Measurements from ENCODE around the gene STARD5. TPM values are rescaled to one million over a fixed set of nuclear protein-coding genes. Genes with fewer than 3 reads are reported as not detected.

The STARD5 gene
- total RNA-seq, 1 experiment from 2014 or later: 2.3 TPM

DNA sequence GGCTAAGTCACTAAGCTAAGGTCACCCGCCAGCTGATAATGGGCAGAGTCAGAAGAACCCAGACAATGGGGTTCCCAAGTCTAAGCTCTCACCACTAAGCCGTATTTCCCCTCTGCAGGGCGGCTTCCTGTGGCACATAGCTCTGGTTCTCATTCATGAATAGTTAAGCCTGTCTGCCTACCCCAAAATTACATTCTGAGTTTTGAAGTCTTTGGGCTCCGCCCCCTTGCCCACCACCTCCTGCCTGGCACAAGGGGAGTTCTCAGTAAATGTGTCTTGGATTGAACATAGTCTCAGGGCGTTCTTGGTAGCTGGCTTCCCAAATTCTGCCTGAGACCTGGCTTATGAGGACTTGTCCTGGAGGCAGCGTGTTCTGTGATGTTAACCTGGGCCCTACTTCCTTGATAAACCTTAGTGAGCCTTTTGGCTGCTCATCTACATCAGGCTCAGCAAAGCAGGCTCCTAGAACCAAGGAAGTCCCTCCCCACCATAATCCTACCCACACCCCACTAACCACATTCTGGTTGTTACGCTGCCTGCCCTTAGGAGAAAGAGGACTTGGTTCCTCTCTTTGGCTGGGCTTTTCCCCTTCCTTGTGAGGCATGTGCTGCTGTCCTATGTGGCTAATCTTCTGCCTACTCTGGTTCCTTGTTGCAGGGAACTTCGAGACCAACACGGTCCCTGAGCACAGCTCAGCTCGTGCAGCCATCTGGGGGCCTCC, 54.9 kb downstream of the STARD5 start:
- no peak overlapping the region for H2BK5ac ChIP-seq (ENCODE audit: insufficient read length, low read length)
- Mint-ChIP-seq H3K27me3 (ENCODE audit: low read depth) (peaks cover 5% of the 10 kb centered on the region), H3K4me3 (no peak overlapping the region), H3K9me3 (no peaks in the 10 kb centered on the region), H3K4me1 (peaks cover 7 to 9% of the 10 kb centered on the region in 2 experiments), H3K36me3 (ENCODE audit: insufficient read depth in 1 of 3, low read depth in 3 of 3) (no peaks in the 10 kb centered on the region), H3K27ac (no peak overlapping the region)
- no peak overlapping the region for H3K23ac ChIP-seq (ENCODE audit: insufficient read length, low read depth, low read length)
- no peak overlapping the region for H3K4ac ChIP-seq (ENCODE audit: low read depth, low read length)
- no peaks in the 10 kb centered on the region for H3K79me1 ChIP-seq (ENCODE audit: insufficient read depth, low read depth, low read length, poor library complexity, severe bottlenecking)
- H4K8ac ChIP-seq (replicated peaks; ENCODE audit: insufficient read length, low read depth, low read length): no peak overlapping the region
- no peak overlapping the region for H2BK15ac ChIP-seq (ENCODE audit: low read depth, low read length)
- TF ChIP-seq, protein P1, sequence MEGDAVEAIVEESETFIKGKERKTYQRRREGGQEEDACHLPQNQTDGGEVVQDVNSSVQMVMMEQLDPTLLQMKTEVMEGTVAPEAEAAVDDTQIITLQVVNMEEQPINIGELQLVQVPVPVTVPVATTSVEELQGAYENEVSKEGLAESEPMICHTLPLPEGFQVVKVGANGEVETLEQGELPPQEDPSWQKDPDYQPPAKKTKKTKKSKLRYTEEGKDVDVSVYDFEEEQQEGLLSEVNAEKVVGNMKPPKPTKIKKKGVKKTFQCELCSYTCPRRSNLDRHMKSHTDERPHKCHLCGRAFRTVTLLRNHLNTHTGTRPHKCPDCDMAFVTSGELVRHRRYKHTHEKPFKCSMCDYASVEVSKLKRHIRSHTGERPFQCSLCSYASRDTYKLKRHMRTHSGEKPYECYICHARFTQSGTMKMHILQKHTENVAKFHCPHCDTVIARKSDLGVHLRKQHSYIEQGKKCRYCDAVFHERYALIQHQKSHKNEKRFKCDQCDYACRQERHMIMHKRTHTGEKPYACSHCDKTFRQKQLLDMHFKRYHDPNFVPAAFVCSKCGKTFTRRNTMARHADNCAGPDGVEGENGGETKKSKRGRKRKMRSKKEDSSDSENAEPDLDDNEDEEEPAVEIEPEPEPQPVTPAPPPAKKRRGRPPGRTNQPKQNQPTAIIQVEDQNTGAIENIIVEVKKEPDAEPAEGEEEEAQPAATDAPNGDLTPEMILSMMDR (conservative IDR thresholded peaks at IDR 0.05): no peak
- no peak for DNase-seq
- H4K20me1 ChIP-seq (ENCODE audit: control insufficient read depth, insufficient read depth, insufficient read length): no peaks in the 10 kb centered on the region
- H3K23me2 ChIP-seq (ENCODE audit: insufficient read length, low read depth, low read length, poor library complexity, severe bottlenecking): no peaks in the 10 kb centered on the region
- H3K56ac ChIP-seq (ENCODE audit: insufficient read length, low read depth, low read length): no peak overlapping the region
- H2BK120ac ChIP-seq (ENCODE audit: low read depth, low read length, poor library complexity, severe bottlenecking): no peak overlapping the region
- no peaks in the 10 kb centered on the region for H3K79me2 ChIP-seq (ENCODE audit: insufficient read depth, low read length)
- no peak overlapping the region for H3K4me2 ChIP-seq (ENCODE audit: insufficient read depth, insufficient read length, low read length)
- H3K27me3 ChIP-seq (ENCODE audit: insufficient read depth, low read length): no peaks in the 10 kb centered on the region
- H2AFZ ChIP-seq (ENCODE audit: low read length): no peak overlapping the region
- no peak overlapping the region for H3K9ac ChIP-seq (ENCODE audit: extremely low read depth, insufficient read length, low read length)
- H3K9me3 ChIP-seq (ENCODE audit: control insufficient read depth, low read depth, low read length): no peaks in the 10 kb centered on the region
- no peak overlapping the region for H2BK20ac ChIP-seq (ENCODE audit: low read depth, low read length, poor library complexity, severe bottlenecking)
- no peak overlapping the region for H3K27ac ChIP-seq (ENCODE audit: insufficient read length, low read depth, low read length)
- no peak overlapping the region for H2BK12ac ChIP-seq (ENCODE audit: insufficient read length, low read depth, low read length)
- H3K14ac ChIP-seq (ENCODE audit: insufficient read depth, low read length): no peak overlapping the region
- no peak overlapping the region for H3T11ph ChIP-seq (ENCODE audit: low read length)
- no peaks in the 10 kb centered on the region; the same call in 1 of the 2 replicates for H3K4me1 ChIP-seq (ENCODE audit: insufficient read depth, low read length)
- no peak overlapping the region for H2AK5ac ChIP-seq (ENCODE audit: insufficient read length, low read length)
- H3K18ac ChIP-seq (ENCODE audit: insufficient read length, low read depth, low read length): no peak overlapping the region
- no CpG with 5 or more reads among the region's 10 CpGs for WGBS (ENCODE audit: extremely low coverage, insufficient read length, low lambda C conversion rate)
- no peak overlapping the region for H4K91ac ChIP-seq (ENCODE audit: insufficient read length, low read depth, low read length)
- H4K5ac ChIP-seq (ENCODE audit: insufficient read length, low read depth, low read length): no peak overlapping the region
